ENCODE data around the gene SAP30BP.
A peak's percentile ranks its signal among the peaks of the same experiment; 100 is the strongest.

SAP30BP gene

GRCh38 chr17:75623386-75623785 is 43.8 kb upstream of the SAP30BP start:
- DNase-seq (ENCODE audit: insufficient read length, low spot score) (no peak), FAIRE-seq (no peak)
- no peak for TF ChIP-seq CTCF (IDR thresholded peaks at IDR 0.05; ENCODE audit: insufficient read depth, missing control alignments)

- FAIRE-seq (no peak), DNase-seq (ENCODE audit: insufficient read length, low spot score) (no peak)
- no peak for TF ChIP-seq CTCF (IDR thresholded peaks at IDR 0.05; ENCODE audit: insufficient read depth, missing control alignments)
These were observed 43.1 kb upstream of the SAP30BP start for GRCh38 chr17:75624021-75624420.

- no peak for DNase-seq (ENCODE audit: insufficient read length, low spot score)
- no peak for TF ChIP-seq CTCF (IDR thresholded peaks at IDR 0.05; ENCODE audit: insufficient read depth, missing control alignments)
These were observed 42.3 kb upstream of the SAP30BP start for GRCh38 chr17:75624714-75625345.

GRCh38 chr17:75625813-75626486 is 41.2 kb upstream of the SAP30BP start:
- TF ChIP-seq CTCF (IDR thresholded peaks at IDR 0.05; ENCODE audit: insufficient read depth, missing control alignments), result peak; percentile 63
- FAIRE-seq (no peak), DNase-seq (ENCODE audit: insufficient read length, low spot score) (peak; percentile 83)

More at GRCh38 chr17:75624714-75625345, 42.3 kb upstream of the SAP30BP start:
- FAIRE-seq, result no peak

GRCh38 chr17:75626496-75627038 is 40.6 kb upstream of the SAP30BP start:
- no peak for DNase-seq (ENCODE audit: insufficient read length, low spot score)
- no peak for FAIRE-seq
- no peak for TF ChIP-seq CTCF (IDR thresholded peaks at IDR 0.05; ENCODE audit: insufficient read depth, missing control alignments)

GRCh38 chr17:75627094-75627493 is 40.0 kb upstream of the SAP30BP start:
- no peak for TF ChIP-seq CTCF (IDR thresholded peaks at IDR 0.05; ENCODE audit: insufficient read depth, missing control alignments)
- no peak for FAIRE-seq
- DNase-seq (ENCODE audit: insufficient read length, low spot score), result no peak

GRCh38 chr17:75628425-75628824 is 38.7 kb upstream of the SAP30BP start:
- DNase-seq (ENCODE audit: insufficient read length, low spot score) (no peak), FAIRE-seq (no peak)
- TF ChIP-seq CTCF (IDR thresholded peaks at IDR 0.05; ENCODE audit: insufficient read depth, missing control alignments), result no peak
